HG03103 (cell line): ENCODE measurements around the gene ADAM19.
A peak's percentile ranks its signal among the peaks of the same experiment; 100 is the strongest.
"Not testable (repeated sequence)": the region's sequence is repeated elsewhere in the genome, so short reads cannot be mapped to it uniquely, and the experiment has no call there.

ENCODE experiments used
- ATAC-seq: cut with Tn5 transposase; IDR thresholded peaks from one replicate; pipeline ENCODE4 v1.9.1; 2021; ENCODE audit warnings: low read depth; ENCODE audit not compliant: unreplicated experiment

The ADAM19 gene

GRCh38 chr5:157446412-157446935, 129.1 kb downstream of the ADAM19 start:
- no peak for ATAC-seq

GRCh38 chr5:157445745-157446411, 129.7 kb downstream of the ADAM19 start:
- ATAC-seq = no peak

GRCh38 chr5:157444224-157444623, 131.4 kb downstream of the ADAM19 start:
- ATAC-seq = no peak

GRCh38 chr5:157443041-157443549, 132.5 kb downstream of the ADAM19 start:
- ATAC-seq = no peak

GRCh38 chr5:157434096-157434495, 141.5 kb downstream of the ADAM19 start:
- ATAC-seq = no peak

GRCh38 chr5:157431544-157432200, 143.9 kb downstream of the ADAM19 start:
- ATAC-seq = peak; percentile 73

- ATAC-seq = not testable (repeated sequence)
Measured at GRCh38 chr5:157429920-157430319, 145.7 kb downstream of the ADAM19 start.
